Measurements from ENCODE around the gene GNPDA1. TPM values are rescaled to one million over a fixed set of nuclear protein-coding genes. Genes with fewer than 3 reads are reported as not detected.

GNPDA1 gene
- polyA plus RNA-seq, 1 donor from 2014 or later: 28.9 TPM

- H3F3A ChIP-seq (ENCODE audit: insufficient read depth, low read length, poor library complexity, severe bottlenecking): no peaks in the 10 kb centered on the region
- H3K4me3 ChIP-seq (ENCODE audit: low read length): no peak overlapping the region
- no peak for TF ChIP-seq MXI1 (conservative IDR thresholded peaks at IDR 0.05; ENCODE audit: poor library complexity, severe bottlenecking)
- TF ChIP-seq EZH2 (IDR thresholded peaks at IDR 0.05; ENCODE audit: borderline replicate concordance, insufficient read depth, low read length, poor library complexity, severe bottlenecking): no peak
- TF ChIP-seq SMC3 (conservative IDR thresholded peaks at IDR 0.05; ENCODE audit: poor library complexity): no peak
- TF ChIP-seq REST (IDR thresholded peaks at IDR 0.05; ENCODE audit: borderline replicate concordance): no peak
- TF ChIP-seq RAD21 (conservative IDR thresholded peaks at IDR 0.05): no peak
- TF ChIP-seq EP300 (conservative IDR thresholded peaks at IDR 0.05; ENCODE audit: poor library complexity, severe bottlenecking): no peak
- no peak for TF ChIP-seq CTCF (IDR thresholded peaks at IDR 0.05; ENCODE audit: poor library complexity, severe bottlenecking)
- no peak for TF ChIP-seq TAF1 (IDR thresholded peaks at IDR 0.05; ENCODE audit: low read depth)
- TF ChIP-seq POLR2AphosphoS5 (IDR thresholded peaks at IDR 0.05): no peak
- H3K27me3 ChIP-seq (ENCODE audit: insufficient read depth, low read depth, low read length): no peaks in the 10 kb centered on the region
- H2AFZ ChIP-seq (ENCODE audit: low read depth, low read length): no peak overlapping the region
- H3K36me3 ChIP-seq (ENCODE audit: insufficient read depth, low read length): no peaks in the 10 kb centered on the region
- no peak overlapping the region for H3K27ac ChIP-seq (ENCODE audit: low read length)
- H3K9me3 ChIP-seq (ENCODE audit: low read length): no peaks in the 10 kb centered on the region
- no peaks in the 10 kb centered on the region for H3K9me2 ChIP-seq (ENCODE audit: insufficient read depth, low read length)
- no peak overlapping the region for H3K4me2 ChIP-seq (ENCODE audit: low read length)
- no peak overlapping the region for H3K9ac ChIP-seq (ENCODE audit: low read length)
- no peaks in the 10 kb centered on the region for H4K20me1 ChIP-seq (ENCODE audit: insufficient read depth)
- no peaks in the 10 kb centered on the region for H3K79me2 ChIP-seq (replicated peaks; ENCODE audit: insufficient read depth, low read length)
Observed at GRCh38 chr5:142057697-142058056, 44.9 kb upstream of the GNPDA1 start.

- H3K4me2 ChIP-seq (ENCODE audit: low read length): no peak overlapping the region
- no peaks in the 10 kb centered on the region for H3K27me3 ChIP-seq (ENCODE audit: insufficient read depth, low read depth, low read length)
- H3K9me3 ChIP-seq (ENCODE audit: low read length): no peaks in the 10 kb centered on the region
- H3F3A ChIP-seq (ENCODE audit: insufficient read depth, low read length, poor library complexity, severe bottlenecking): no peaks in the 10 kb centered on the region
- H4K20me1 ChIP-seq (ENCODE audit: insufficient read depth): no peaks in the 10 kb centered on the region
- H3K9ac ChIP-seq (ENCODE audit: low read length): no peak overlapping the region
- H3K4me3 ChIP-seq (ENCODE audit: low read length): no peak overlapping the region
- H3K36me3 ChIP-seq (ENCODE audit: insufficient read depth, low read length): no peaks in the 10 kb centered on the region
- H3K27ac ChIP-seq (ENCODE audit: low read length): no peak overlapping the region
- H3K79me2 ChIP-seq (replicated peaks; ENCODE audit: insufficient read depth, low read length): no peaks in the 10 kb centered on the region
- H3K9me2 ChIP-seq (ENCODE audit: insufficient read depth, low read length): no peaks in the 10 kb centered on the region
- TF ChIP-seq MXI1 (conservative IDR thresholded peaks at IDR 0.05; ENCODE audit: poor library complexity, severe bottlenecking): no peak
- no peak for TF ChIP-seq SMC3 (conservative IDR thresholded peaks at IDR 0.05; ENCODE audit: poor library complexity)
- TF ChIP-seq REST (IDR thresholded peaks at IDR 0.05; ENCODE audit: borderline replicate concordance): no peak
- TF ChIP-seq EP300 (conservative IDR thresholded peaks at IDR 0.05; ENCODE audit: poor library complexity, severe bottlenecking): no peak
- TF ChIP-seq RAD21 (conservative IDR thresholded peaks at IDR 0.05): no peak
- TF ChIP-seq CTCF (IDR thresholded peaks at IDR 0.05; ENCODE audit: poor library complexity, severe bottlenecking): no peak
- TF ChIP-seq TAF1 (IDR thresholded peaks at IDR 0.05; ENCODE audit: low read depth): no peak
- no peak for TF ChIP-seq POLR2AphosphoS5 (IDR thresholded peaks at IDR 0.05)
- no peak for TF ChIP-seq EZH2 (IDR thresholded peaks at IDR 0.05; ENCODE audit: borderline replicate concordance, insufficient read depth, low read length, poor library complexity, severe bottlenecking)
- no peak overlapping the region for H2AFZ ChIP-seq (ENCODE audit: low read depth, low read length)
Observed at GRCh38 chr5:142056816-142057696, 44.2 kb upstream of the GNPDA1 start.

Data from neural cell (in vitro differentiated cells).